Endodermal cell (in vitro differentiated cells): ENCODE measurements around the gene MYLK2. TPM values are rescaled to one million over a fixed set of nuclear protein-coding genes. Genes with fewer than 3 reads are reported as not detected.

Source experiments
- DNase-seq: peaks from one replicate; pipeline ENCODE4 v3.0.0-alpha.2; 2017
- H3K27ac ChIP-seq: 2 replicates; pipeline ENCODE4 v1.5.1; 2013; ENCODE audit warnings: mild to moderate bottlenecking, low read depth, low read length, moderate library complexity
- H3K27me3 ChIP-seq: 2 replicates; pipeline ENCODE4 v1.6.1; 2013; ENCODE audit warnings: mild to moderate bottlenecking, low read length, moderate library complexity; ENCODE audit not compliant: insufficient read depth, control insufficient read depth, poor library complexity, severe bottlenecking
- H3K36me3 ChIP-seq: 2 replicates; pipeline ENCODE4 v1.7.0; 2013; ENCODE audit warnings: mild to moderate bottlenecking, low read length, moderate library complexity; ENCODE audit not compliant: control insufficient read depth, insufficient read depth
- H3K4me1 ChIP-seq: one replicate; pipeline ENCODE4 v1.7.0; 2013; ENCODE audit warnings: low read length; ENCODE audit not compliant: control insufficient read depth, insufficient read depth
- H3K4me3 ChIP-seq: 2 replicates; pipeline ENCODE4 v1.5.1; 2013; ENCODE audit warnings: mild to moderate bottlenecking, low read length, moderate library complexity
- H3K9ac ChIP-seq: 2 replicates; pipeline ENCODE4 v1.6.1; 2013; ENCODE audit warnings: mild to moderate bottlenecking, low read length, moderate library complexity; ENCODE audit not compliant: poor library complexity, severe bottlenecking; ENCODE audit errors: extremely low read depth
- H3K9me3 ChIP-seq: 2 replicates; pipeline ENCODE4 v1.6.1; 2013; ENCODE audit warnings: mild to moderate bottlenecking, low read length, moderate library complexity; ENCODE audit not compliant: control insufficient read depth
- H3K27ac Mint-ChIP-seq: 2 replicates; pipeline ENCODE4 v1.8.0; 2020; ENCODE audit warnings: mixed read lengths
- H3K27me3 Mint-ChIP-seq: 2 replicates; pipeline ENCODE4 v1.8.0; 2021; ENCODE audit warnings: mild to moderate bottlenecking, mixed read lengths; ENCODE audit not compliant: insufficient read depth
- H3K36me3 Mint-ChIP-seq: 2 replicates; pipeline ENCODE4 v1.8.0; 2020; ENCODE audit warnings: low read depth, mixed read lengths
- H3K4me1 Mint-ChIP-seq: 2 replicates; pipeline ENCODE4 v1.8.0; 2020; ENCODE audit warnings: mixed read lengths
- H3K4me3 Mint-ChIP-seq: 2 replicates; pipeline ENCODE4 v1.8.0; 2020; ENCODE audit warnings: mild to moderate bottlenecking, moderate library complexity, mixed read lengths
- H3K9me3 Mint-ChIP-seq: 2 replicates; pipeline ENCODE4 v1.8.0; 2020; ENCODE audit warnings: mild to moderate bottlenecking, mixed read lengths
- CTCF ChIP-seq: fragments of 200-600 bp; sonication (generic); conservative IDR thresholded peaks from 2 replicates; pipeline ENCODE4 v1.5.0; 2021; ENCODE audit warnings: antibody characterized with exemption, mild to moderate bottlenecking
- WGBS, 2 experiments: methylation state at CpG; one replicate each; pipeline versions ENCODE4 v1.1.5 to v1.1.7; 2013; ENCODE audit warnings: missing lambda C conversion rate in 2 of 2, mixed read lengths in 1 of 2; ENCODE audit not compliant: insufficient coverage in 1 of 2, insufficient read length in 1 of 2; 5-methylcytosine and 5-hydroxymethylcytosine counted together
- total RNA-seq, 2 donors: library from RNA; stranded (reverse); fragmentation: NEBNext Ultra II Directional in 1 of 2; extraction: Animal tissue kit (Norgen Biotek cat#: 25700) in 1 of 2; gene quantifications; 2 replicates in 1 of 2; 3 replicates in 1 of 2; pipeline ENCODE4 v1.2.1, GENCODE V29; 2021

MYLK2 gene
- total RNA-seq, 2 donors from 2014 or later, result 0.20 to 0.29 TPM

DNA sequence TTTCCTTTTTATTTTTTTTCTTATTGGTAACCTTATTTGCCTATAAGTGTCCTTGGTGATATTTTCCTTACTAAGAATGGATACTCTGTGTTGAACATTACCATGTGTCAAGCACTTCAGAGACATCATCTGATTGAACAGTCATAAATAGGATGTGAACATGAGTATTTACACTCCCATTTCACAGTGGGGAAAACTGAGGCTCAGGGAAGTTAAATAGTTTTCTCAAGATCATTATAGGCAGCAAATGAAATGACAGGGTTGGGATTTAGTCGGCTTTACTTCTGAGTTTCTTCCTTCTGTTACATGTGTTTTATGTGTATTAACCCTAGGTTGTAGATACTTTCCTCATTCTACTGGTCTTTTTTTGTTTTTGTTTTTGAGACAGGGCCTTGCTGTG is 44.7 kb upstream of the MYLK2 start:
- TF ChIP-seq CTCF, result no peak
- Mint-ChIP-seq H3K27me3 (no peaks in the 10 kb centered on the region), H3K4me3 (no peak overlapping the region), H3K9me3 (no peaks in the 10 kb centered on the region), H3K36me3 (peaks cover 81% of the 10 kb centered on the region), H3K4me1 (peaks cover 2% of the 10 kb centered on the region), H3K27ac (no peak overlapping the region)
- no peaks in the 10 kb centered on the region for H3K9me3 ChIP-seq
- no peak overlapping the region for H3K4me3 ChIP-seq
- WGBS, 2 experiments, result 100% methylated on average over 1 of the region's 1 CpG; no CpG with 5 or more reads in 1 of the 2 experiments
- no peak for DNase-seq
- H3K27me3 ChIP-seq, result no peaks in the 10 kb centered on the region
- H3K36me3 ChIP-seq, result peaks cover 82% of the 10 kb centered on the region
- no peak overlapping the region for H3K27ac ChIP-seq
- H3K9ac ChIP-seq, result no peak overlapping the region
- H3K4me1 ChIP-seq, result no peaks in the 10 kb centered on the region

DNA sequence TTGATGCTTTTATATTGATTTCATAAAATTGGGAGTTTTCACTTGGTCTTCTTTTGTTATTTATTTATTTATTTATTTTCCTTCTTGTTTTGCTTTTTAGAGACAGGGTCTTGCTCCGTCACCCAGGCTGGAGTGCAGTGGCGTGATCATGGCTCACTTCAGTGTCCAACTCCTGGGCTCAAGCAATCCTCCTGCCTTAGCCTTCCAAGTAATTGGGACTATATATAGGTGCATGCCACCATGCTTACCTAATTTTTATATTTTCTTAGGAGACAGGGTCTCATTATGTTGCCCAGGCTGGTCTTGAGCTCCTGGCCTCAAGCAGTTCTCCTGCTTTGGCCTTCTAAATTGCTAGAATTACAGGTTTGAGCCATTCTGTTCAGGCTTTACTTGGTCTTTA is 38.3 kb upstream of the MYLK2 start:
- H3K27ac Mint-ChIP-seq, result no peak overlapping the region
- H3K27me3 Mint-ChIP-seq, result no peaks in the 10 kb centered on the region
- no peaks in the 10 kb centered on the region for H3K9me3 ChIP-seq
- no peak overlapping the region for H3K4me3 Mint-ChIP-seq
- H3K9ac ChIP-seq, result no peak overlapping the region
- H3K4me3 ChIP-seq, result no peak overlapping the region
- DNase-seq, result no peak
- H3K36me3 ChIP-seq, result peaks cover 86% of the 10 kb centered on the region
- WGBS, 2 experiments, result 94 to 100% methylated on average over 2 of the region's 2 CpGs
- no peak overlapping the region for H3K27ac ChIP-seq
- peaks cover 11% of the 10 kb centered on the region for H3K4me1 Mint-ChIP-seq
- no peaks in the 10 kb centered on the region for H3K4me1 ChIP-seq
- peaks cover 71% of the 10 kb centered on the region for H3K36me3 Mint-ChIP-seq
- no peaks in the 10 kb centered on the region for H3K9me3 Mint-ChIP-seq
- no peaks in the 10 kb centered on the region for H3K27me3 ChIP-seq
- no peak for TF ChIP-seq CTCF

DNA sequence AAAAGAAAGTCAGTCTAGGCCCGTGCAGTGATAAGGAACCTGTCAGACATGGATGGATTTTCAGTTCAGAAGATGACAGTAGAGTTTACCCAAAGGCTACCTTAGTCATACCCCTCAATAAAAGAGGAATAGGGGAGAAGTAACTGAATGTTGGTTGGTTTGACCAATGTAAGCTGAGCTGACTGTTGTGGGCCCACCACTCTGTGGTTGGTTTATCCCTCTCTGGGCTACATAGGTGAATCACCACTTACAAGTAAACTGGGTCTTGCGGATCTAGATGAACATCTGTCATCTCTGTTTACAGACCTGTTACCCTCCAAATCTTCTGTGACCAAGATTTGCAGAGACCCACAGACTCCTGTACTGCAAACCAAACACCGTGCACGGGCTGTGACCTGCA is 37.2 kb upstream of the MYLK2 start:
- Histone ChIP-seq H3K9ac (no peak overlapping the region), H3K4me3 (no peak overlapping the region), H3K27ac (no peak overlapping the region), H3K4me1 (no peaks in the 10 kb centered on the region), H3K9me3 (no peaks in the 10 kb centered on the region), H3K27me3 (no peaks in the 10 kb centered on the region), H3K36me3 (peaks cover 90% of the 10 kb centered on the region)
- peaks cover 11% of the 10 kb centered on the region for H3K4me1 Mint-ChIP-seq
- no peak overlapping the region for H3K4me3 Mint-ChIP-seq
- no peak overlapping the region for H3K27ac Mint-ChIP-seq
- TF ChIP-seq CTCF, result no peak
- 92% methylated on average over 4 of the region's 4 CpGs for WGBS, 2 experiments
- H3K27me3 Mint-ChIP-seq, result no peaks in the 10 kb centered on the region
- peaks cover 72% of the 10 kb centered on the region for H3K36me3 Mint-ChIP-seq
- DNase-seq, result no peak
- H3K9me3 Mint-ChIP-seq, result no peaks in the 10 kb centered on the region
